Measurements from ENCODE around the gene MACO1. TPM values are rescaled to one million over a fixed set of nuclear protein-coding genes. Genes with fewer than 3 reads are reported as not detected.

Gene MACO1
- total and polyA plus RNA-seq, 9 of the 15 experiments (the other 6 are each of a cell fraction or from before 2014, with no cell fraction given): 4.6 to 28.4 (median 21.7) TPM

GRCh38 chr1:25435397-25436108 lies 4.9 kb downstream of the MACO1 start (continued):
- TF ChIP-seq TRIM25 (IDR thresholded peaks at IDR 0.05; ENCODE audit: borderline replicate concordance): no peak
- no peak for TF ChIP-seq XRCC4 (IDR thresholded peaks at IDR 0.05; ENCODE audit: extremely low read depth, insufficient read depth, insufficient read length)
- TF ChIP-seq BRCA1 (IDR thresholded peaks at IDR 0.05): no peak
- no peak for TF ChIP-seq BRCA1 (CRISPR knock-in tag; IDR thresholded peaks at IDR 0.05)
- TF ChIP-seq CCAR2 (IDR thresholded peaks at IDR 0.05; ENCODE audit: low read depth, low read length): no peak
- TF ChIP-seq PTRF (tag; IDR thresholded peaks at IDR 0.05): no peak
- no peak for TF ChIP-seq TCF7 (IDR thresholded peaks at IDR 0.05; ENCODE audit: borderline replicate concordance)
- TF ChIP-seq ZNF354B (CRISPR knock-in tag; IDR thresholded peaks at IDR 0.05): no peak
- no peak for TF ChIP-seq BCOR (IDR thresholded peaks at IDR 0.05)
- no peak for TF ChIP-seq HNRNPLL (IDR thresholded peaks at IDR 0.05; ENCODE audit: low read depth, low read length, poor library complexity, severe bottlenecking)
- TF ChIP-seq MEF2D (tag; conservative IDR thresholded peaks at IDR 0.05; ENCODE audit: low read depth): no peak
- no peak for TF ChIP-seq ETV6 (IDR thresholded peaks at IDR 0.05; ENCODE audit: borderline replicate concordance in 1 of 2, low read depth in 2 of 2, low read length in 1 of 2)
- no peak for TF ChIP-seq ETV6 (CRISPR knock-in tag; IDR thresholded peaks at IDR 0.05; ENCODE audit: borderline replicate concordance)
- no peak for TF ChIP-seq PURB (CRISPR knock-in tag; IDR thresholded peaks at IDR 0.05; ENCODE audit: low read depth)
- TF ChIP-seq TRIM24 (IDR thresholded peaks at IDR 0.05): no peak
- no peak for TF ChIP-seq SMAD1 (IDR thresholded peaks at IDR 0.05; ENCODE audit: low read depth, low read length, partially characterized antibody)
- no peak for TF ChIP-seq HOMEZ (CRISPR knock-in tag; IDR thresholded peaks at IDR 0.05)
- TF ChIP-seq NEUROD1 (IDR thresholded peaks at IDR 0.05; ENCODE audit: borderline replicate concordance, low read depth, low read length, partially characterized antibody): no peak
- TF ChIP-seq CTCF (IDR thresholded peaks at IDR 0.05 in 2 of 3, conservative IDR thresholded peaks at IDR 0.05 in 1 of 3; ENCODE audit: insufficient read depth in 2 of 3, low read depth in 1 of 3, low read length in 3 of 3): no peak

All from K562 (cell line).